COLO668 (cell line): ENCODE results near the gene UBE2J2.

Experiments used
- DNase-seq: peaks from one replicate; lab custom pipeline; 2025; ENCODE audit not compliant: unreplicated experiment; lab: John Stamatoyannopoulos, UW

The UBE2J2 gene

DNA sequence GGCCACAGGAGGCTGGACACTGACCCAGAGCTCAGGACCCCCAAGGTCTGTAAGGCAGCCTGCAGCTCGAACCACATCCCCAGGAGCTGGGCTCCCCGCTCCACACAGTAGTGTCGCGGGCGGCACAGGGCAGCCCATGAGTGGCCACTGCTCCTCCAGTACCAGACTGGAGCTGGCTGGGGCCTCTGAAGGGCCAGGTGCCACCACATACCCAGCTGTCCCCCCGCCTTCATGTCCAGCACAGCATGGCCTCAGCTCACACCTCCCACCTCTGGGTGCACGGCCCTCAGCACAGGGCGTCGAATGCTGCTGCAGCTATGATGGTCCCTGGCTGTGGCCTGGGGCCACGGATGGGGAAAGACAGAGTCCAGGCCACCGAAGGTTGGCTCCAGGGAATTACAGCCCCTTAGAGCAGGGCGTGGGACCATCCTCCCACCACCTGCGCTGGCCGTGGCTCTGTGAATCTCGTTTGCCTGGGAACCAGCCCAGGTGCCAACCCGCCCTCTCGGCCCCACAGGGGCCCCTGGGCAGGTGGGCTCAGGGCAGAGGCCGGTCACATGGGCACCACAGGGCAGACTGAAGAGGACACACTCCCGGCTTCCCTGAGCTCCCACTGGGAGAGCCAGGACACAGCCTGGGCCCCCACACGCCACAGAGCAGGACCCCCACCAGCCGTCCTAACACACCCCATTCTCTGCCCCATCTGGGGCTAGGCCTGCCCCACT is 57.6 kb downstream of the UBE2J2 start:
- no peak for DNase-seq

DNA sequence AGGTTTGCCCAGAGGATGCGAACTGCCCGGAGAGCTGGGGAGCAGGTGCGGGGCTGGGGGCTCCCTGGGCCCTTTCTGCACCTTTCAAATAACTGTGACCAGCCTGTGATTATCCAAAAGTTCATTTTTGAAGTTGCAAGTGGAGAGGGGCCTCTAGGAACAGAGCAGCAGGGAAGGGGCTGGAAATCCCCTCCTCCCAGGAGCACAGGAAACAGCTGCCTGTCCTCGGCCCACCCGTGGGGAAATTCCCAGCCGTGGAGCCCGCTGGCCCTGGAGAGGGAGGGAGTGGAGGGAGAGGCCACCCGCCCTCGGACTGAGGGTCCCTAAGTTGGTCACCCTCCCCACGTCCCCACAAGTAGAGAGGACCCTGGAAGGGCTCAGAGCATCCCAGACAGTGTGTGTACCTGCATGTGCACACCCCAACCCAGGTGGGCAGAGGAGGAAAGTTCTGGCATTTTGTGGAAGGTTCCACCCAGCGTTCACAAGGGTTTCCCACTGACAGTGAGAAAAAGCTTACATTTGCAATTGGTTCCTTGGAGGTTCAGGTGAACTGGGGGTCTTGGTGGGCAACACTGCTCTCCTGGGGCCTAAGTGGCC is 58.5 kb downstream of the UBE2J2 start:
- DNase-seq, result peak; percentile 72

DNA sequence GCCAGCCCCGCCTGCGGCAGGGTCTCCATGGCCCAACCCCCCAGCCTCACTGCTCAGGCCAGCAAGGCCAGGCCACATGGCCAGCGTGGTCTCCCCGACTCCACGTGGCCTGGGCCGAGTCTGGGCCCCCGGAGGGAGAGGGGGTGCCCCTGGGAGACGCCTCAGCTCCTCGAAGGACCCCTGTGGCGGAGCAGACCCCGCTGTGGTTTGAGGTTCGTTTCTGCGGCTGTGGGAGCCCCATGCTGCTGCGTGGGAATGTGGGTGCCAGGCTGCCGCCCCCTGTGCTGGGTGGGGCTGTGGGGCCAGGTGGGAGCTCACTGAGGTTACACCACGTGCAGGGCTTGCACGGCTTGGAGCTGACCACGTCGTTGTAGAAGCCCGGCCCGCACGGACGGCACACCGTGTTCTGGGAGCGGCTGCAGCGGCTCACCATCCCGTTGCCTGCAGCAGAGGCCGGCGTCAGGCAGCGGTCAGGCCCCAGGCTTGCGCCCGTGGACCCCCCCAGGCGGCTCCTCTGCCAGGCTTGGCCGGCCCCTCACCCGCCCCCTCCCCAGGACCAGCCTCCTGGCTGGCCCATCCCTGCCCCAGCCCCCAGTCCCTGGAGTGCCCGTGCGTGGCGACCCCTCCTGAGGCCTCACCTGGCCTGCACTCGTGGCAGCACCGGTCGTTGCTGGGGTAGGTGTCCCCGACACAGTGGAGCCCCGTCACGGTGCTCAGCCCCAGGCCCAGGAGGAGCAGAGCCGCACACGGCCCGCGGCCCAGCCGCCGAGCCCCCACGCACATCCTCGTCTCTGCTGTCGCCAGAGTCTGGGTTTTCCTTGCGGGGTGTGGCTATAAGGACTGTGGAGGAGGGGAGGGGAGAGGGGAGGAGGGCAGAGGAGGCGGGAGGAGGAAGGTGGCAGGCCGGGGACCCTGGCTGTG is 60.0 kb downstream of the UBE2J2 start, which contains the start of gene TNFRSF4:
Gene TNFRSF4 (minus strand): TSS at position 809 of the 921 bp plus-strand sequence. CDS start 26 bp downstream, at position 783.
- no peak for DNase-seq

DNA sequence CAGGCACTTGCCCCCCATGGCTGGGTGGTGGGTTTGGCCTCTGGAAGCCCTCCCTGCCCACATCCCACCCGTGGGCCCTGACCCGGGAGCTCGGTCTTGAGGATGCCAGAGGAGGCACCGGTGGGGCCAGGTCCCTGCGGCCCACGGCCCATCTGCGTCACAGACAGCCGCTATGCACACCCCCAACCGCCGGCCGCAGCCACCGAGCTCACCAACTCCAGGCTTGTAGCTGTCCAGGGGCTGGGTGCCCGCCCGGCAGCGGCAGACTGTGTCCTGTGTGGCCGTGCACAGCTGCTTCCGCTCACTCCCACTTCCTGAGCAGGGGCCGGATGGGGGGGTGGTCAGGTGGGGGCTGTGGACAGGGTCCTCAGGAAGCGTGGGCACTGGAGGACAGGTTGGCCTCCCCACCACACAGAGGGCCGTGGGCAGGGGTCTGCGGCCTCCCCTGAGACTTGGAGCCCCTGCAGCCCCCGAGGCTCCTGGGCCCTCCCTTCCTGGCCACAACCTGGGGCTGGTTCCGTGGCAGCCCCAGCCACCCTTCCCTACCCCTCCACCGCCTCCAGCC is 60.8 kb downstream of the UBE2J2 start:
- DNase-seq, result no peak

DNA sequence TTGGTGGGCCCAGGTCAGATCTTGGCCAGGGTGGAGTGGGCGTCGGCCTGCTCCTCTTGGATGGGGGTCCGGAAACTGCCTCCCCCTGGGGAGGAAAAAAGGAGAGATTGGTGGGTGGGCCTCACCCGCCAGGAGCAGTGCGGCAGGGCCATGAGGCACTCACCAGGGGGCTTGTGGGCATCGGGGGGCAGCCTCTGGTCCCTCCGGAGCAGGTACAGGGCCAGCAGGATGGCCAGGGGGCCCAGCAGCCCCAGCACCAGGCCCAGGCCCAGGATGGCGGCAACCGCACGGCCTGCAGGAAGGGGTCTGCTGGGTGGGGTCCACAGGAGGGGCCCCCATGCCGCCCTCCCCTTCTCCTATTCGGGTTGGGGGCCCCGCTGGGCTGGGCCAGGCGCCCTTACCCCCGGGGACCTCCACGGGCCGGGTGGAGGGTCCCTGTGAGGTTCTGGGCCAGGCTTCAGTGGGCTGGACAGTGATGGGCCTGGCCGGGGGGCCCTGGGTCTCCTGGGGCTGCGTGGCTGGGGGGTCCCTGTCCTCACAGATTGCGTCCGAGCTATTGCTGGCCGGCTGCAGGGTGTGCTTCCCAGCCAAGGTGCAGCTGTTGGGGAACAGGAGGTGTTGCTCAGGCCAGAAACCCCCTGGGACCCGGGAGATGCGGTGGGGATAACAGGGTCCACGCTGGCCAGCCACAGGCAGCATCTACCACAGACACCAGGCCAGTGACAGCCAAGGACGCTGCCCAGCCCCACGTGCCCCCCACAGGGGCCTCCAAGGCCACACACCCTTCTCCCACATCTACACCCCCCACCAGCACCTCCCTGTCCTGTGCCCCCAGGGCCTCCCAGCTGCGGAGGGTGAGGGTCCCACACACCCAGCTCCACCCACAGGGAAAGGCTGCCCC is 61.9 kb downstream of the UBE2J2 start:
- DNase-seq, result no peak

DNA sequence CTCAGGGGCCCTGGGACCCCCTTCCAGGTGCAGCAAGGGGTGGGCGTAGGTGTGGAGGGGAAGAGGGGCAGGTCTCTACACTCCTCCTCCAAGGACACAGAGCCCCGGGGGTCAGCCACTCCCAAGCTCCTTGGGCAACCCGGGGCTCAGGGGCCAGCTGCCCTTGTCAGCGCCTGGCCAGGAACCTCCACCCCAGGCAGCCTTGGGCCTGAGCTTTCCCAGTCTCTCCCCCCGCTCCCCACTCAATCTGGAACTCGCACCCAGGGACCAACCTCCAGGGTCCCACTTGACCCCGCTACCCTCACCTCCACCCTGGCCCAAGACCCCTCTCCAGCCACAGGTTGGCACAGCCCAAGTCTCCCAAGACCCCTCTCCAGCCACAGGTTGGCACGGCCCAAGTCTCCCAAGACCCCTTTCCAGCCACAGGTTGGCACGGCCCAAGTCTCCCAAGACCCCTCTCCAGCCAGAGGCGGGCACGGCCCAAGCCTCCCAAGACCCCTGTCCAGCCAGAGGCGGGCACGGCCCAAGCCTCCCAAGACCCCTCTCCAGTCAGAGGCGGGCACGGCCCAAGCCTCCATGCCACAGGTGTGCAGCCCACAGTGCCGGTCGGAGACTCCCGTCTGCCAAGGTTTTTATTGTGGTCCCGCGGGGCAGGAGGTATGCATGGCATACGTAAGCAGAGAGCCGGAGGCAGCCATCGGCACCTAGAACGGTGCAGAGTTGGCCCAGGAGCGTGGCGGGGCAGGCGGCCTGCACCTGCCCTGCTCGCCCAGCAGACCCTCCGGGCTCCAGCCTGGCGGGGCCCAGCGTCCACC is 62.7 kb downstream of the UBE2J2 start:
- no peak for DNase-seq

DNA sequence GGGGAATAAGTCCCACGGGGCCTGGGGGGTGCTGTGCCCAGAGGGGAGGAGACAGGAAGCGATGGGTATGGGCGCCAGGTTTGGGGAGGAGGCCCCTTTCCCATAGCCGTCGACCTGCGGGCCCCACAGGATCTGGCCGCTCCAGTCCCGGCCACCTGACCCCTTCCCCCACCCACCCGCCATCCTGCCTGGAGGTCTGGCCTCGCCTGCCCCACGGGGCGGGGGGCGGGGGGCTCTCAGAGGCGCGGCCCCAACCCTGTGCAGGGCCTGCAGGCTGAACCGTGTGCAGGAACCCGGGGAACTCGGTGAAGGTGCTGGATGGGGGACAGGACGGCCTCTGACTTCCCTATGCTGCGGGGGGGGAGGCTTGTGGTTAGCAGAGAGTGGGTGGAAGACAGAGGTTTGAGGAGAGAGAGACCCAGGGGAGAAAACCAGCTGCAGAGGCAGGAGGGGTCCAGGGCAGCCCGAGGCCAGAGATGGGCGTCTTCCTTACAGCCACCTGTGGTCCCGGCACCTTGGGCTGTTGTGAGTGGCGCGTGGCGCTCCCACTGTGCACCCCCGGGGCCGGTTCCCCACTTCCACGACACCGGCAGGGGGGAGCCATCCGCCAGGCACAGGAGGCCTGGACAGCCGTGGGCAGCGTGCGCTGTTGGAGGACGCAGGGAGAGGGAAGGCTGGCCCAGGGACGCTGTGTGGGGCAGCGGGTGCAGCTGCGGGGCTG is 64.8 kb downstream of the UBE2J2 start:
- no peak for DNase-seq

DNA sequence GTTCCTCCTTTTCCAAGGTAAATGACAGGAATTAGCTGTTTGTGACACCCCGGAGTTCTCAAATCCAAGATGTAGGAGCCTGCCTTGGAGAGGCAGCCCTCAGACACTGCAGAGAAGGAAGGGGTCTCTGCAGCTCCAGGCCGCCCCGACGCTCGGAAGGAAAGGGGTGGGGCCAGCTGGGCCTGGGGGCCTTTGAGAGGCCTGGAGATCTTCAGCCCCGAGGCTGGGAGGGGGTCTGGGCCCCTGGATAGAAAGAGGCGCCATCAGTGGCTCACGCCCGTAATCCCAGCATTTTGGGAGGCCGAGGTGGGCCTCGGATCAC is 66.1 kb downstream of the UBE2J2 start:
- DNase-seq, result no peak

DNA sequence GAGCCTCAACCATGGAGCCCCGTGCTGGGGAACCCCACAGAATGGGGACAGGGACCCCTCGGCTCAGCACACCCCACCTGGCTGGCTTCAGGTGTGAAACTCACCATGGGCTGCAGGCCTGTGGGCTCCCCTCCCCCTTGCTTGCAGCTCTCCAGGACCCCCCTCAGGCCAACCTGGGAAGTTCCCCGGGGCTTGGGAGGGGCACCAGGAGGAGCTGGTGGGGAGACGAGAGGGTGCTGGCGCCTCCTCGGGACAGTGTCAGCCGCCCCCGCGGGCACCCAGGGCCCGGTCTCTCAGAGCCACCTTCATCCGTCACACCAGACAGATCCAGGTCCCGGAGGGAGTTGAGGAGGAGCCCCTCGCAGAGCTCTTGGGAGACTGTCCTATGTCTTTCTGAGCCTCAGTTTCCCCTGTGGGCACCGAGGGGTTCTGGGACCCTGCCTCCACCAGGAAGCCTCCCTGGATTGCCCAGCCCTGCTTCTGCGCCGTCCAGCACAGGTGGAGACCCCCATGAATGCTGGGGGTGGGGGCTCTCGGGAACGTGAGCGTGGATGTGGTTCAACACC is 66.6 kb downstream of the UBE2J2 start:
- no peak for DNase-seq

DNA sequence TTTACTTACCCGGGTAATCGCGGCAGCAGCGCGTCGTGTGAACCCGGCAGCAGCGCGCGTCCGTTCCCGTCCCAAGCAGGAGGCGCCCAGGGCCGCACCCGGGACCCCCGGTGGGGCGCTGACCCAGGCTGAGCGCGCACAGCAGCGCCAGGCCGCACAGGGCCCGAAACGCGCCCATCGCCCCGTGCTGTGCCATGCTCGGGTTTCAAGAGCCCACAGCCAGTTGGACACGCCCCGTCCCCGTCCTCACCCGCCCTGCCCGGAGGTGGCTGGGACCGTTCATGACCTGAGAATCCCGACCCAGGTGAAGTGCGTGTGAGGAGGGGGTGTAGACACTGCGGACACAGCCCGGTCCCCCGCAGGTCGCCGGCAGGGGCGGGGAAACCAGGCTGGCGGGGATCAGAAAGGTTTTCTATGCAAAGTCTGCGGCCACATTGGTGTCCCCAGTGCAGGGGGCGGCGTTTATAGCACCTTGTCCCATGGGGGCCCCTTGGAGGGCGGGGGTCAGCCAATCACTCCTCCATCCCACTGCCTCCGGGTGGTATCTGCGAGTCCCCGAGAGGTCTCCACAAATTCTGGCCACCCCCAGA is 67.2 kb downstream of the UBE2J2 start, which contains the start of gene TNFRSF18:
Gene TNFRSF18 (minus strand): TSS at position 217 of the 590 bp plus-strand sequence. CDS start 21 bp downstream, at position 196.
- DNase-seq, result peak; percentile 74

DNA sequence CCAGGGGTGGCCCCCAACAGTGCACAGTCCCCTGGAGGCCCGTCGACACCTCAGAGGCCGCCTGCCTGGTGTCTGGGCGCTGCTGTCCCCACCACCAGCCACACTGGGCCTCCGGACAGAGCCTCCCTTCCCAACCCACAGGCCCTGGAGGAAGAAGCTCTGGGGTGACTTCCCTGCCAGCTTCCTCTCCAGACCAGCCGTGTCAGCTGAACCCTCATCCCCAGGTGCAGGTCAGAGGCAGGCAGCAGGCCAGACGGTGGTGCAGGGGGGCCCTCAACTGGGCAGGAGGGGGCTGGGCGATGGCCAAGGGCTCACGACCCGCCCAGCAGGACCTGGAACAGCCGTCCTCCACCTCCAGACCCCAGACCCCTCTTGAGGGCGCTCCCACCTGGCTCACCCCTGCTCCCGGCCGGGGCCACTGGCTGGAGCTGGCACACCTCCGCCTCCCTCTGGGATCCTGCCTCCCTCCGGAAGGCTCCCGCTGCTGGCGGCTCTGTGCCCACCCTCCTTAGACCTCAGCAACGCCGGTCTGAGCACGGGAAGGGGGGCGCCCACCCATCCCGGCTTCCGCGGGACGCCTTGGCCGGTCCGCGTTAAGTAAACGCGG is 67.8 kb downstream of the UBE2J2 start:
- DNase-seq, result no peak

DNA sequence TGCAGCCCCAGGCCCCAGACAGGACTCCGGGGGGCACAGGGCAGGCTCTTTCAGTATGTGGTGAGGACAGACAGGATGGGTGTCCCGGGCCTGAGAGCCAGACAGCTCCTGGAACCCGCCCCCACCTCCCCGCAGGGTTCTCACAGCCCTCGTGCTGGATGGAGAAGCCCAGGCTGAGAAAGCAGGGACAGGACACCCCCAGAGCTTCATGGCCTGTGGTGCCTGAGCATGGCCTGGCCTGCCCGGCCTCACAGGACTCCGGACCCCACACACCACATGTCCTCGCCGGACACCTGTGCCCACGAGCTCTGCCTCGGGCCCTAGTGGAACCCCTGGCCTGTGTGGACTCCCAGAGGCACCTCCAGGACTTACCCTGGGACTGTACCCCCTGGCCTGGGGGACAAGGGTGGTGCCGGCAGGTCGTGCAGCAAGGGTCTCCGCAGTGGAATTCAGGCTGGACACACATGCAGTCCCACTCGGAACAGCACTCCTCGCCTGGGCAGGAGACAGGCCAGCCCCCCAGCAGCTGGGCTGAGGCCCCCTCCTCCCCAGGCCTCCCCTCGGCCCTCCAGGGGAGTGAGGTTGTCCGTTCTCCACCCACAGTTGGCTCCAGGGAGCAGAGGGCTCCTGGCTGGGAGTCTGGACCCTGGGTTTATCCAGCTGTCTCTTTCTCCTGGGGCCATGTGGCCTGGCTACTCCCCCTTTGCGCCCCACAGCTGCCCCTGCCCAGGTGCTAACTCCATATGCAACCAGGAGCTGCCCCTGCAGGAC is 68.5 kb downstream of the UBE2J2 start:
- no peak for DNase-seq

DNA sequence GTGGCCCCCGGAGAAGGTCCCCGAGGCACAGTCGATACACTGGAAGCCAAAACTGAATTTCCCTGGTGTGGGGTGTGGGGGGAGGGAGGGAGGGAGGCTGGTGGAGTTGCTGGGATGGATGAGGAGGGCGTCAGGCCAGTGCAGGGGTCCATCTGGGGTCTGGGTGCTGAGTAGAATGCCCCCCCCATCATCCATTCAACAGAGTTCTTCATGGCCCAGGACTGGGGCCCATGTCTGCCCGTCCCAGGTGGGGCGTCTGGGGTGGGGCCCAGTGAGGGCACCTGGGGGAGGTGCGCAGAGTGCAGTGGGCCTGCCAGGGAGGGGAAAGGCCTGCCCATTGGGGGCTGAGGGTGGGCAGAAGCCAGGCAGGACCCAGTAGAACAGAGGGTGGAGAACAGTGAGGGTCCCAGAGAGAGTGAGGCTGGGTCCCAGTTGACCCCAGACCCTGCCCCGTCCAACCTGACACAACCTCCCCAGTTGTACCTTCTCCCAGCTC is 69.2 kb downstream of the UBE2J2 start:
- DNase-seq, result no peak
